SK-N-SH (cell line): Measurements from ENCODE around the gene SPON1.

ENCODE experiments used
- CHD2 ChIP-seq: fragments of 150-350 bp; IDR thresholded peaks from 2 replicates; pipeline ENCODE4 v1.6.1; 2018; ENCODE audit warnings: low read length; ENCODE audit not compliant: partially characterized antibody
- EP300 ChIP-seq, 2 experiments: IDR thresholded peaks; 2 replicates each; pipeline versions ENCODE4 v1.4.0 to v1.6.1; 2012; ENCODE audit warnings: borderline replicate concordance in 1 of 2, low read depth in 1 of 2, low read length in 1 of 2
- EZH2phosphoT487 ChIP-seq: fragments of 200-600 bp; sonication (generic); IDR thresholded peaks from 2 replicates; pipeline ENCODE4 v1.6.1; 2017; ENCODE audit warnings: low read depth, mixed run types, mild to moderate bottlenecking, antibody characterized with exemption, moderate library complexity, borderline replicate concordance
- FOXJ3 ChIP-seq: sonication (generic); formaldehyde crosslinking; IDR thresholded peaks from 2 replicates; pipeline ENCODE4 v1.5.1; 2020; ENCODE audit warnings: mild to moderate bottlenecking, missing genetic modification reagents
- MXI1 ChIP-seq: IDR thresholded peaks from 2 replicates; pipeline ENCODE4 v1.6.1; 2012; ENCODE audit warnings: mild to moderate bottlenecking, low read depth, low read length, improper control_type of control experiment
- POLR2AphosphoS5 ChIP-seq: IDR thresholded peaks from 2 replicates; pipeline ENCODE4 v1.6.1; 2012; ENCODE audit warnings: low read depth, low read length
- RCOR1 ChIP-seq: fragments of 150-350 bp; IDR thresholded peaks from 2 replicates; pipeline ENCODE4 v1.6.1; 2017; ENCODE audit warnings: antibody characterized with exemption, low read length
- RFX5 ChIP-seq: IDR thresholded peaks from 2 replicates; pipeline ENCODE4 v1.6.1; 2012; ENCODE audit warnings: mild to moderate bottlenecking, improper control_type of control experiment, low read length
- RXRA ChIP-seq: IDR thresholded peaks from 2 replicates; pipeline ENCODE4 v1.4.0; 2012; ENCODE audit warnings: low read depth, mild to moderate bottlenecking, borderline replicate concordance
- SIN3A ChIP-seq: IDR thresholded peaks from 2 replicates; pipeline ENCODE4 v1.6.1; 2012; ENCODE audit warnings: low read depth, mild to moderate bottlenecking, low read length, moderate library complexity, borderline replicate concordance
- TF ChIP-seq, protein P1 (sequence below): fragments of 200-600 bp; sonication (generic); IDR thresholded peaks from 2 replicates; pipeline ENCODE4 v1.6.1; 2017; ENCODE audit warnings: antibody characterized with exemption, mild to moderate bottlenecking, moderate library complexity
- TF ChIP-seq, protein P2 (sequence below): IDR thresholded peaks from 2 replicates; pipeline ENCODE4 v1.4.0; 2012; ENCODE audit warnings: low read depth
- TF ChIP-seq, protein P3 (sequence below): IDR thresholded peaks from 2 replicates; pipeline ENCODE4; 2012

DNA sequence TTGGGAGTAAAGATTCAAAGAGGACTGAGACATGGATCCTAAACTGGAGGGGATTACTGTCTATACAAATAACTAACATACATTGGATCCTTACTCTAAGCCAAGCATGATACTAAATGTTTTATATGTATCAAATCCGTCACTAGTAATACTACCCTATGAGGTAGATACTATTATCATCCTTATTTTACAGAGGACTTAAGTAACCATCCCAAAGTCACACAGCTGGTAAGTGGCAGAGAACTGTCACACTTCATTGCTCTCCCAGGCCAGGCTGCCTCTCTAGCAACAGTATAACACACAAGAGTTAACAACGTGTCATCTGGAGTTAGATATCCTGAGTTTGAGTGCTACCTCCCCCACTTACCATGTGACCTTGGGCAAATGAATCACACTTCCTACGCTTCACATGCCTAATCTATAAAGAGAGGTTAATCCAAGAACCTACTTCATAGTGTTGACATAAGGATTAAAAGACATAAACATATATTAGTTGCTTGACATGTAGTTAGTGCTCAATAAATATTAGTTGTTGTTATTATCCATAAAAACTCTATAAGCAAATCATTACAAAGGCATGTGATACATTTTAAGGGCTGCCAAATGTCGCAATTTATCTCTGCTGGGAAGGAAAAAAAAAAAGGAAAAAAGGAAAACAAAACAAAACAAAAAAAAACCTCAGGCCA is 33.8 kb upstream of the SPON1 start:
- TF ChIP-seq, protein P1, sequence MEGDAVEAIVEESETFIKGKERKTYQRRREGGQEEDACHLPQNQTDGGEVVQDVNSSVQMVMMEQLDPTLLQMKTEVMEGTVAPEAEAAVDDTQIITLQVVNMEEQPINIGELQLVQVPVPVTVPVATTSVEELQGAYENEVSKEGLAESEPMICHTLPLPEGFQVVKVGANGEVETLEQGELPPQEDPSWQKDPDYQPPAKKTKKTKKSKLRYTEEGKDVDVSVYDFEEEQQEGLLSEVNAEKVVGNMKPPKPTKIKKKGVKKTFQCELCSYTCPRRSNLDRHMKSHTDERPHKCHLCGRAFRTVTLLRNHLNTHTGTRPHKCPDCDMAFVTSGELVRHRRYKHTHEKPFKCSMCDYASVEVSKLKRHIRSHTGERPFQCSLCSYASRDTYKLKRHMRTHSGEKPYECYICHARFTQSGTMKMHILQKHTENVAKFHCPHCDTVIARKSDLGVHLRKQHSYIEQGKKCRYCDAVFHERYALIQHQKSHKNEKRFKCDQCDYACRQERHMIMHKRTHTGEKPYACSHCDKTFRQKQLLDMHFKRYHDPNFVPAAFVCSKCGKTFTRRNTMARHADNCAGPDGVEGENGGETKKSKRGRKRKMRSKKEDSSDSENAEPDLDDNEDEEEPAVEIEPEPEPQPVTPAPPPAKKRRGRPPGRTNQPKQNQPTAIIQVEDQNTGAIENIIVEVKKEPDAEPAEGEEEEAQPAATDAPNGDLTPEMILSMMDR: no peak
- TF ChIP-seq CHD2: no peak
- no peak for TF ChIP-seq MXI1
- no peak for TF ChIP-seq POLR2AphosphoS5
- TF ChIP-seq, protein P2, sequence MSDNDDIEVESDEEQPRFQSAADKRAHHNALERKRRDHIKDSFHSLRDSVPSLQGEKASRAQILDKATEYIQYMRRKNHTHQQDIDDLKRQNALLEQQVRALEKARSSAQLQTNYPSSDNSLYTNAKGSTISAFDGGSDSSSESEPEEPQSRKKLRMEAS: no peak
- TF ChIP-seq, protein P3, sequence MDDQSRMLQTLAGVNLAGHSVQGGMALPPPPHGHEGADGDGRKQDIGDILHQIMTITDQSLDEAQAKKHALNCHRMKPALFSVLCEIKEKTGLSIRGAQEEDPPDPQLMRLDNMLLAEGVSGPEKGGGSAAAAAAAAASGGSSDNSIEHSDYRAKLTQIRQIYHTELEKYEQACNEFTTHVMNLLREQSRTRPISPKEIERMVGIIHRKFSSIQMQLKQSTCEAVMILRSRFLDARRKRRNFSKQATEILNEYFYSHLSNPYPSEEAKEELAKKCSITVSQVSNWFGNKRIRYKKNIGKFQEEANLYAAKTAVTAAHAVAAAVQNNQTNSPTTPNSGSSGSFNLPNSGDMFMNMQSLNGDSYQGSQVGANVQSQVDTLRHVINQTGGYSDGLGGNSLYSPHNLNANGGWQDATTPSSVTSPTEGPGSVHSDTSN: no peak
- TF ChIP-seq RFX5: no peak
- TF ChIP-seq EP300 (IDR thresholded peaks at IDR 0.05; ENCODE audit: borderline replicate concordance in 1 of 2, low read depth in 1 of 2, low read length in 1 of 2): no peak
- no peak for TF ChIP-seq EZH2phosphoT487
- no peak for TF ChIP-seq SIN3A
- no peak for TF ChIP-seq RXRA
- no peak for TF ChIP-seq RCOR1
- TF ChIP-seq FOXJ3 (CRISPR knock-in tag): no peak
